SK-N-SH treated with all-trans-retinoic acid at 6 μM for 48 hours (cell line): ENCODE data around the gene SDK1.

Experiments
- GLIS3 ChIP-seq: fragments of 250-450 bp; sonication (Bioruptor Pico); IDR thresholded peaks from 2 replicates; pipeline ENCODE4 v1.5.0; 2020; ENCODE audit warnings: mild to moderate bottlenecking, moderate library complexity
- SNAI2 ChIP-seq: fragments of 250-450 bp; sonication (Bioruptor Pico); IDR thresholded peaks from 2 replicates; pipeline ENCODE4 v1.5.0; 2020; ENCODE audit warnings: mild to moderate bottlenecking, moderate library complexity
- TCF4 ChIP-seq: fragments of 250-450 bp; sonication (Bioruptor Pico); IDR thresholded peaks from 2 replicates; pipeline ENCODE4 v1.8.0; 2021; ENCODE audit warnings: mild to moderate bottlenecking, moderate library complexity, borderline replicate concordance
- TSHZ2 ChIP-seq: fragments of 250-450 bp; sonication (Bioruptor Pico); IDR thresholded peaks from 2 replicates; pipeline ENCODE4 v1.5.0; 2020; ENCODE audit warnings: mild to moderate bottlenecking, moderate library complexity
- ZFP3 ChIP-seq: fragments of 250-450 bp; sonication (Bioruptor Pico); IDR thresholded peaks from 2 replicates; pipeline ENCODE4 v1.5.0; 2020; ENCODE audit warnings: mild to moderate bottlenecking, moderate library complexity
- ZFP30 ChIP-seq: fragments of 450-650 bp; formaldehyde crosslinking; IDR thresholded peaks from 2 replicates; pipeline ENCODE4 v1.5.0; 2022; ENCODE audit warnings: mild to moderate bottlenecking, moderate library complexity
- ZNF70 ChIP-seq: fragments of 450-650 bp; formaldehyde crosslinking; IDR thresholded peaks from 2 replicates; pipeline ENCODE4 v1.5.0; 2020; ENCODE audit warnings: mild to moderate bottlenecking, moderate library complexity
- ZNF8 ChIP-seq: fragments of 450-650 bp; formaldehyde crosslinking; IDR thresholded peaks from 2 replicates; pipeline ENCODE4 v1.5.0; 2020; ENCODE audit warnings: mild to moderate bottlenecking, moderate library complexity
- TF ChIP-seq, protein P1 (sequence below): fragments of 250-450 bp; sonication (Bioruptor Pico); IDR thresholded peaks from 2 replicates; pipeline ENCODE4 v1.8.0; 2020; ENCODE audit warnings: mild to moderate bottlenecking, moderate library complexity, borderline replicate concordance
- TF ChIP-seq, protein P2 (sequence below): fragments of 250-450 bp; sonication (Bioruptor Pico); IDR thresholded peaks from 2 replicates; pipeline ENCODE4 v1.5.1; 2021; ENCODE audit warnings: mild to moderate bottlenecking, moderate library complexity

DNA sequence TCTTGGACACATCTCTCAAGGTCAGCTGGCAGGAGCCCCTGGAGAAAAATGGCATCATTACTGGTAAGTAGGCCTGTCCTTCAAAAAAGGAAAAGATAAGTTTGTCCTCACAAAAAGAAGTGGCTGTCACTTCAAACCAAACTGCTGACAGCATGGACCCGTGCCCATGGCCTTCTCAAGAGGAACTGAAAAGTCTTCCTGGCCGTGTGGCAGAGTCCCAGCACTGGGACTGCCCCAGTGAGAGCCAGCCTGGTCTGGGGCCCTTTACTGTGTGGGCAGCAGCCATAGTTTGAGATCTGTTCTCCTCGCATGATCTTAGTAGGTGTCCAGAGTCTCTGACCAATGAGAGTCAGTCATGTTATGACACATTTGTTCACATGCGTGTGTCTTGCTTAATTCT is 766.8 kb downstream of the SDK1 start:
- TF ChIP-seq GLIS3 (CRISPR knock-in tag) (no peak), SNAI2 (CRISPR knock-in tag) (no peak), ZNF8 (CRISPR knock-in tag) (no peak), TSHZ2 (no peak), ZFP3 (CRISPR knock-in tag) (no peak), TCF4 (CRISPR knock-in tag) (no peak), ZNF70 (CRISPR knock-in tag) (no peak), ZFP30 (CRISPR knock-in tag) (no peak)
- TF ChIP-seq, protein P1, sequence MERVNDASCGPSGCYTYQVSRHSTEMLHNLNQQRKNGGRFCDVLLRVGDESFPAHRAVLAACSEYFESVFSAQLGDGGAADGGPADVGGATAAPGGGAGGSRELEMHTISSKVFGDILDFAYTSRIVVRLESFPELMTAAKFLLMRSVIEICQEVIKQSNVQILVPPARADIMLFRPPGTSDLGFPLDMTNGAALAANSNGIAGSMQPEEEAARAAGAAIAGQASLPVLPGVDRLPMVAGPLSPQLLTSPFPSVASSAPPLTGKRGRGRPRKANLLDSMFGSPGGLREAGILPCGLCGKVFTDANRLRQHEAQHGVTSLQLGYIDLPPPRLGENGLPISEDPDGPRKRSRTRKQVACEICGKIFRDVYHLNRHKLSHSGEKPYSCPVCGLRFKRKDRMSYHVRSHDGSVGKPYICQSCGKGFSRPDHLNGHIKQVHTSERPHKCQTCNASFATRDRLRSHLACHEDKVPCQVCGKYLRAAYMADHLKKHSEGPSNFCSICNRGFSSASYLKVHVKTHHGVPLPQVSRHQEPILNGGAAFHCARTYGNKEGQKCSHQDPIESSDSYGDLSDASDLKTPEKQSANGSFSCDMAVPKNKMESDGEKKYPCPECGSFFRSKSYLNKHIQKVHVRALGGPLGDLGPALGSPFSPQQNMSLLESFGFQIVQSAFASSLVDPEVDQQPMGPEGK, result no peak
- TF ChIP-seq, protein P2, sequence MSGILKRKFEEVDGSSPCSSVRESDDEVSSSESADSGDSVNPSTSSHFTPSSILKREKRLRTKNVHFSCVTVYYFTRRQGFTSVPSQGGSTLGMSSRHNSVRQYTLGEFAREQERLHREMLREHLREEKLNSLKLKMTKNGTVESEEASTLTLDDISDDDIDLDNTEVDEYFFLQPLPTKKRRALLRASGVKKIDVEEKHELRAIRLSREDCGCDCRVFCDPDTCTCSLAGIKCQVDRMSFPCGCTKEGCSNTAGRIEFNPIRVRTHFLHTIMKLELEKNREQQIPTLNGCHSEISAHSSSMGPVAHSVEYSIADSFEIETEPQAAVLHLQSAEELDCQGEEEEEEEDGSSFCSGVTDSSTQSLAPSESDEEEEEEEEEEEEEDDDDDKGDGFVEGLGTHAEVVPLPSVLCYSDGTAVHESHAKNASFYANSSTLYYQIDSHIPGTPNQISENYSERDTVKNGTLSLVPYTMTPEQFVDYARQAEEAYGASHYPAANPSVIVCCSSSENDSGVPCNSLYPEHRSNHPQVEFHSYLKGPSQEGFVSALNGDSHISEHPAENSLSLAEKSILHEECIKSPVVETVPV (CRISPR knock-in tag), result no peak
